Uterus (tissue), 2 donors: ENCODE measurements around the gene MTHFSD.

Experiments used
- CTCF ChIP-seq, 4 experiments: fragments of 200-600 bp in 2 of 4; fragments of 450-650 bp in 2 of 4; sonication (generic) in 2 of 4; IDR thresholded peaks; one replicate each; pipeline ENCODE4 v1.5.1; 2016 to 2019; ENCODE audit warnings: antibody characterized with exemption in 4 of 4, mild to moderate bottlenecking in 2 of 4, moderate library complexity in 1 of 4
- POLR2A ChIP-seq, 2 donors: fragments of 450-650 bp; IDR thresholded peaks; one replicate each; pipeline ENCODE4 v1.6.1; 2016; ENCODE audit warnings: antibody characterized with exemption in 2 of 2, mild to moderate bottlenecking in 1 of 2, moderate library complexity in 1 of 2

- TF ChIP-seq CTCF (IDR thresholded peaks at IDR 0.05) = no peak
- TF ChIP-seq POLR2A (IDR thresholded peaks at IDR 0.05) = no peak
These were observed 8.4 kb downstream of the MTHFSD start for GRCh38 chr16:86546638-86547013.
